Transverse colon (tissue), 4 donors: Measurements from ENCODE around the gene ACOT11. TPM values are rescaled to one million over a fixed set of nuclear protein-coding genes. Genes with fewer than 3 reads are reported as not detected.

Experiments
- DNase-seq: peaks from one replicate; pipeline ENCODE4 v3.0.0-alpha.2; 2019
- H3K27ac ChIP-seq, 4 donors: fragments of 200-600 bp; sonication (generic); 2 replicates each; pipeline ENCODE4 v1.5.1; 2016 to 2018; ENCODE audit warnings: inconsistent platforms in 4 of 4
- H3K27me3 ChIP-seq: fragments of 200-600 bp; sonication (generic); 2 replicates; pipeline ENCODE4 v1.5.1; 2017; ENCODE audit warnings: inconsistent platforms
- H3K36me3 ChIP-seq, 4 donors: fragments of 200-600 bp; sonication (generic); 2 replicates each; pipeline ENCODE4 v1.5.1; 2017 to 2019; ENCODE audit warnings: inconsistent platforms in 4 of 4
- H3K4me1 ChIP-seq, 4 donors: fragments of 200-600 bp; sonication (generic); 2 replicates each; pipeline ENCODE4 v1.5.1; 2017 to 2020; ENCODE audit warnings: inconsistent platforms in 4 of 4
- H3K4me3 ChIP-seq, 4 donors: fragments of 200-600 bp; sonication (generic); 1 replicate in 1 of 4; 2 replicates in 3 of 4; pipeline versions ENCODE4 v1.5.1 to v1.6.1; 2017 to 2019; ENCODE audit warnings: inconsistent platforms in 4 of 4
- H3K9me3 ChIP-seq, 2 donors: fragments of 200-600 bp; sonication (generic); 2 replicates each; pipeline ENCODE4 v1.5.1; 2017 to 2019; ENCODE audit warnings: inconsistent platforms in 2 of 2
- EP300 ChIP-seq: sonication (generic); formaldehyde crosslinking; IDR thresholded peaks from one replicate; pipeline ENCODE4 v1.6.1; 2017; ENCODE audit warnings: antibody characterized with exemption, low read depth
- POLR2A ChIP-seq: fragments of 450-650 bp; IDR thresholded peaks from one replicate; pipeline ENCODE4 v1.6.1; 2016; ENCODE audit warnings: antibody characterized with exemption, mild to moderate bottlenecking, moderate library complexity
- POLR2AphosphoS5 ChIP-seq, 3 donors: sonication (generic); formaldehyde crosslinking; IDR thresholded peaks; one replicate each; pipeline ENCODE4 v1.6.1; 2016; ENCODE audit warnings: antibody characterized with exemption in 3 of 3
- WGBS, 2 donors: methylation state at CpG; one replicate each; pipeline ENCODE4 v1.1.5; 2018; ENCODE audit warnings: low coverage in 1 of 2; 5-methylcytosine and 5-hydroxymethylcytosine counted together
- in situ Hi-C, 4 donors: fragments of 200-750 bp; cut with MboI; loops; one replicate each; pipeline versions ENCODE4 v1.15.0 to v1.15.1; 2017; ENCODE audit warnings: low sequenced_read_pairs in 3 of 4, low pct_ligation_motif_present in 1 of 4, low pct_unique_long_range_greater_than_20kb in 1 of 4
- intact Hi-C: fragments of 100-400 bp; cut with DNase I; formaldehyde crosslinking; loops from one replicate; pipeline ENCODE4 v1.15.1; 2023; ENCODE audit warnings: low total_unique reads
- total RNA-seq, 4 donors: library from RNA; depleted of rRNA; stranded (reverse); fragments of >200 nt; gene quantifications; one replicate each; pipeline ENCODE4 v1.1.0, GENCODE V29; 2016
- TF ChIP-seq, protein P1 (sequence below), 5 experiments: fragments of 200-600 bp in 3 of 5; fragments of 450-650 bp in 2 of 5; sonication (generic) in 3 of 5; IDR thresholded peaks; 1 replicate in 2 of 5; 2 replicates in 3 of 5; pipeline ENCODE4 v1.5.1; 2016 to 2017; ENCODE audit warnings: antibody characterized with exemption in 5 of 5, inconsistent platforms in 3 of 5, mild to moderate bottlenecking in 2 of 5, moderate library complexity in 1 of 5

Gene ACOT11
- total RNA-seq, 4 donors from 2014 or later: 70.6 to 79.7 (median 75.3) TPM

DNA sequence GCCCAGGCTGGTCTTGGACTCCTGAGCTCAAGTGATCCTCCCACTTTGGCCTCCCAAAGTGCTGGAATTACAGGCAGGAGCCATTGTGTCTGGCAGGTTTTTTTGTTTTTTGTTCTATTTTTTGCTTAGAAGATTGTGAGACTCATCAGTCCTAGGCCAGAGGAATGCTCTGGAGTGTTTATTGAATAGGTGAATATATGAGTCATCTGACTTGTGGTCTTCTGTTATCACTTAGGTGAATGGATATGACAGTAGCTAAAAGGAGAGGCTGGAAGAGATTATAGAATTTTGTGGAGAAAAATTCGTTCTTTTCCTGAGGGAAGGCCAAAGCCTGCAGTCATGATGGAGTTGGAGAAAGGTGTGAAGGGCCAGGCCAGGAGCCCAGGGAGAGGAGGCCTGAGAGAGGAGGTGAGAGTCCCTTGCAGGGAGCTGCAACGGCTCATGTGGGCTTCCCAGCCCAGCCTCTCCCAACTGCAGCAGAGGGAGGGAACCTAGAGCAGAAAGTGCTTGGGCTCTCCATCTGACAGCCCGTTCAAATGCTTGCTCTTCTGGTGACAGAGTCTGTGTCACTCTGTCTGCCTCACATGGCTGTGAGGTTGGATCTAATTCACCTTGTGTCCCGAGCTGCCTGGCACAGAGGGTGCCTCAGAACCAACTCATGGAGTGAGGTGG lies 31.6 kb upstream of the ACOT11 start:
- Histone ChIP-seq H3K27ac (no peak overlapping the region), H3K4me1 (peaks cover 0 to 3% (median 1%) of the 10 kb centered on the region in 4 donors), H3K27me3 (no peaks in the 10 kb centered on the region), H3K4me3 (no peak overlapping the region), H3K36me3 (no peaks in the 10 kb centered on the region), H3K9me3 (no peaks in the 10 kb centered on the region)
- WGBS, 2 donors: 67 to 69% methylated on average over 1 to 4 of the region's 4 CpGs
- in situ Hi-C loops (no loop called here), intact Hi-C loops (no loop called here)
- TF ChIP-seq, protein P1, sequence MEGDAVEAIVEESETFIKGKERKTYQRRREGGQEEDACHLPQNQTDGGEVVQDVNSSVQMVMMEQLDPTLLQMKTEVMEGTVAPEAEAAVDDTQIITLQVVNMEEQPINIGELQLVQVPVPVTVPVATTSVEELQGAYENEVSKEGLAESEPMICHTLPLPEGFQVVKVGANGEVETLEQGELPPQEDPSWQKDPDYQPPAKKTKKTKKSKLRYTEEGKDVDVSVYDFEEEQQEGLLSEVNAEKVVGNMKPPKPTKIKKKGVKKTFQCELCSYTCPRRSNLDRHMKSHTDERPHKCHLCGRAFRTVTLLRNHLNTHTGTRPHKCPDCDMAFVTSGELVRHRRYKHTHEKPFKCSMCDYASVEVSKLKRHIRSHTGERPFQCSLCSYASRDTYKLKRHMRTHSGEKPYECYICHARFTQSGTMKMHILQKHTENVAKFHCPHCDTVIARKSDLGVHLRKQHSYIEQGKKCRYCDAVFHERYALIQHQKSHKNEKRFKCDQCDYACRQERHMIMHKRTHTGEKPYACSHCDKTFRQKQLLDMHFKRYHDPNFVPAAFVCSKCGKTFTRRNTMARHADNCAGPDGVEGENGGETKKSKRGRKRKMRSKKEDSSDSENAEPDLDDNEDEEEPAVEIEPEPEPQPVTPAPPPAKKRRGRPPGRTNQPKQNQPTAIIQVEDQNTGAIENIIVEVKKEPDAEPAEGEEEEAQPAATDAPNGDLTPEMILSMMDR (IDR thresholded peaks at IDR 0.05): no peak
- TF ChIP-seq POLR2AphosphoS5 (IDR thresholded peaks at IDR 0.05) (no peak), EP300 (no peak), POLR2A (no peak)
- no peak for DNase-seq

DNA sequence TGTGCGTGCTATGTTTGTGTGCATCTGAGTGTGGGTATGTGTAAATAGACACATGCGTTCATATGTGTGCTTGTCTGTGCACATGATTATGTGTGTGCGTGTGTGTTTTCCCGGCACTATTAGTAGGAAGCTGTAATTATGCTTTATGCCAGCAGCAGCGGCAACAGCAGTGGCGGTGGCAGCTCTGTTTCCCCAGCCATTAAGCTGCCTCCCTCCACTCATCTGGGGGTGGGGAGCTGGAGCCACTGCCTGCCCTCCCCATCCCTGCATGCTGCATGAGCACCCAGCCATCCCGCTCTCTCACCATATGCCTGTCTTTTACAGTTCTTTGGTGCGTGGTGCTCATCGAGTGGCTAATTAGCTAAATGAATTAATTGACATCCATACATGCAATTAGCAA lies 30.5 kb upstream of the ACOT11 start:
- H3K4me1 ChIP-seq: peaks cover 0 to 4% (median 1%) of the 10 kb centered on the region in 4 donors
- in situ Hi-C loops: no loop called here

DNA sequence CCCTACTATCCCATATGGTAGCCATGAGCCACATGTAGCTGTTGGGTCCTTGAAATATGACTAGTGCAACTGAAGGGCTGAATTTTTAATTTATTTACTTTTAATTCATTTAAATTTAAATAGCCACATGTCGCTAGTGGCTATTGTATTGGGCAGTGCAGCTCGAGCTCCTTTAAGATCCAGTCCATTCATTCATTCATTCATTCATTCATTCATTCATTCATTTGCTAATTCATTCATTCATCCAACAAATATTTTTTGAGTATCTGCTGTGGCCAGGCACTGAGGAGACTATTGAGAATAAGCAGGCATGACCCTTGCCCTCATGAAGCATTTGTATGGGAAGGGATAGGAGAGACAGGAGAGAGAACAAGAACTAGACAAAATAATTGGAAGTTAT lies 29.5 kb upstream of the ACOT11 start:
- no peak overlapping the region for H3K4me3 ChIP-seq

More for the DNA sequence above, 30.5 kb upstream of the ACOT11 start:
- Histone ChIP-seq H3K27ac (no peak overlapping the region), H3K4me3 (no peak overlapping the region), H3K9me3 (no peaks in the 10 kb centered on the region), H3K27me3 (no peaks in the 10 kb centered on the region), H3K36me3 (no peaks in the 10 kb centered on the region)
- intact Hi-C loops: no loop called here
- TF ChIP-seq, protein P1 (IDR thresholded peaks at IDR 0.05): no peak
- TF ChIP-seq POLR2A: no peak
- no peak for TF ChIP-seq EP300
- TF ChIP-seq POLR2AphosphoS5 (IDR thresholded peaks at IDR 0.05): no peak
- 89 to 100% methylated on average over 3 to 9 of the region's 9 CpGs for WGBS, 2 donors
- no peak for DNase-seq

DNA sequence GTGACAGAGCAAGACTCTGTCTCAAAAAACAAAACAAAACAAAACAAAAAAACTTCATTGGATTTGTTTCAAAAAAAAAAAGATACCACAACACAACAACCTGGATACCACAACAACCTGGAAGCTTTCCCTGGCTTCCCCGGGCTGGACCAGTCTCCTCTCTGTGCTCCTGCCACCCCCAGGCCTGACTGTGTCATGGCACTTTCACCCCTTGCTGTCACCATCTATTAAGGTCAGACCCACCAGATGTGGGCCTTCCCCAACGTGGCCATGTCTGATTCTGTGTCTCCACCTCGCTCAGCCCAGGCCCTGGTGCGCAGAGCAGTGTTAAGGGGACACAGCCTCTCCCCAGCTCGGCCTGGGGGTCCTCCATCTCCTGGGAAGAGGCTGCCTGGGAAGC lies 28.3 kb upstream of the ACOT11 start:
- no peaks in the 10 kb centered on the region for H3K27me3 ChIP-seq
- intact Hi-C loops: no loop called here
- H3K4me1 ChIP-seq: peaks cover 0 to 4% (median 1%) of the 10 kb centered on the region in 4 donors
- H3K4me3 ChIP-seq: no peak overlapping the region
- H3K27ac ChIP-seq: no peak overlapping the region
- TF ChIP-seq, protein P1 (IDR thresholded peaks at IDR 0.05): peak in 2 of 5 experiments; percentile 10 to 12
- TF ChIP-seq POLR2A (no peak), EP300 (no peak), POLR2AphosphoS5 (IDR thresholded peaks at IDR 0.05) (no peak)
- in situ Hi-C loops: no loop called here
- no peaks in the 10 kb centered on the region for H3K36me3 ChIP-seq
- no peak for DNase-seq
- 48% methylated on average over 5 of the region's 5 CpGs; no CpG with 5 or more reads in 1 of the 2 donors for WGBS, 2 donors
- H3K9me3 ChIP-seq: no peaks in the 10 kb centered on the region

More for the DNA sequence above, 29.5 kb upstream of the ACOT11 start:
- Histone ChIP-seq H3K27ac (no peak overlapping the region), H3K4me1 (peaks cover 0 to 4% (median 1%) of the 10 kb centered on the region in 4 donors), H3K9me3 (no peaks in the 10 kb centered on the region), H3K36me3 (no peaks in the 10 kb centered on the region), H3K27me3 (no peaks in the 10 kb centered on the region)
- in situ Hi-C loops (no loop called here), intact Hi-C loops (no loop called here)
- WGBS, 2 donors: 83 to 89% methylated on average over 2 of the region's 2 CpGs
- TF ChIP-seq, protein P1 (IDR thresholded peaks at IDR 0.05): no peak
- TF ChIP-seq POLR2A (no peak), EP300 (no peak), POLR2AphosphoS5 (IDR thresholded peaks at IDR 0.05) (no peak)
- DNase-seq: no peak
